OCI-M1 (cell line): ENCODE data around the gene RBFOX1.

Source experiments
- DNase-seq: peaks from one replicate; lab custom pipeline; 2025; lab: John Stamatoyannopoulos, UW

Gene RBFOX1

DNA sequence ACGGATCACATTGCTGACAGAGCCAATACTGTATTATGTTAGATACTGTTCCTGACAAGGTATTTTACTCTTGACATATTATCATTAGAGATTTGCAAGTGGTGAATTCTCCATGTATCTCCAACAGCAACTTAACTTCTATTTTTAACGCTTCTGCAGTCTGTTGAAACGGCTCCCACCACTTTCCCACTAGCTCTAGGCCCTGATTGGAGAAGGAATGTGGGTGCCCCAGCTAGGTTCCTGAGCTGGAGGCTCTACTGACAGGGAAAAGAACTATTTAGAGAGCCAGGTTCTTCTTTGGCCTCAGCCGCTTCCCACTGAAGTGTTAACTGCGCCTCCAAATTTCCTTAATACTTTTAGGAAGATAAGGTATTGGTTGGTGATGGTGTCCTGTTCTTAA is 191.8 kb downstream of the RBFOX1 start:
- DNase-seq = no peak

- no peak for DNase-seq
These were observed 194.1 kb downstream of the RBFOX1 start for GRCh38 chr16:7526736-7527135.

DNA sequence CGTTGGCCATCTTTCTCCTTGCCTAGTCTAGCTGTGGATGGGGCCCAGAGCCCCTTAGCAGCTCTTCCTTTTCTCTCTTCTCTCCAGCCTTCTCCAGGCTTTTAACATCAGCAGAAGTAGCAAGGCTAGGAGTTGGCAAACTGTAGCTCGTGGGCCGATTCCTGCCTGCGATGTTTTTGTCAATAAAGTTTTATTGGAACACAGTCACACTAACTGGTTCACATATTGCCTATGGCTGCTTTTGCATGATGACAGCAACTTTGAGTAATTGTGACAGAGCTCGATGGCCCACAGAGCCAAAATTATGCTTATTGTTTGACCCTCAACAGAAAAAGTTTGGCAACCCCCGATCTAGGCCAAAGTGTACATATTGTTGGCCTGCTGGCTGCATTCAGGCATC is 199.9 kb downstream of the RBFOX1 start:
- DNase-seq = no peak

DNA sequence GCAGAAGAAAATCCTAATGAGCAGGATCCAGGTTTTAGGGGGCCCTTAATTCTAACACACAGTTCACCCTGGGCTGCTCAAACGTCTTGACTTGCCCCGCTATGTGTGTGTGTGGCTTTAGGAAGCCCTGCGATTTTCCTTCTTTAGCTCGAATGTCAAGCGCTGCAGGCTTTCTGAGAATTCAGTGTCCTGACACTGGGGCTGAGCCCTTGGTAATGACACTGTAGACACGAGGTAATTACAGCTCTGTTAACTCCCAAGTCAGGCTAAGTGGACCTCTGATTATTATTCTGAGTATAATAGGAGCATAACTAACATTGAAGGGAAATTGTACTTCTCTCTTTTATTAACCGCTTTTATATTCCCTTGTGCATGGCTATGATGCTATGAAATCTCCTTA is 202.1 kb downstream of the RBFOX1 start:
- DNase-seq = no peak

DNA sequence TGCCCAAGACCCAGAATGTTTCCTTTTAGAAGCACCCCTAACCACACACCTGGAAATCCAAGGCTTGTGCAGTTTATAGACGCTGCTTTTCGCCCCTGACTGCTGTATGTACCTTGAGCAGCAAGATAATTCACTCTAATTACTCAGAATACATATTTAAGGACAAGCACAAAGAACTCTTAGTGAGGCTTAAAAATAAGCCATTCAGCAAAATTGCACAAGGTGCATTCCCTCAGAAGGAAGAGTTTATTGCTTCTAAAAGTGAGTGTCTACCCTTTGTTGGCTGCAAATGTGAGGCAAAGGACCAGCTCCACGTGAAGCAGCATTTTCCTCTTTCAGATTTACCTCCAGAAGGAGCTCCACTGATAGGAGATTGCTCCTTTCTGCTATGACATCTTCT is 208.4 kb downstream of the RBFOX1 start:
- DNase-seq = no peak

- DNase-seq = no peak
These were observed 212.6 kb downstream of the RBFOX1 start for GRCh38 chr16:7545251-7545650.

- no peak for DNase-seq
These were observed 214.3 kb downstream of the RBFOX1 start for GRCh38 chr16:7546948-7547347.

DNA sequence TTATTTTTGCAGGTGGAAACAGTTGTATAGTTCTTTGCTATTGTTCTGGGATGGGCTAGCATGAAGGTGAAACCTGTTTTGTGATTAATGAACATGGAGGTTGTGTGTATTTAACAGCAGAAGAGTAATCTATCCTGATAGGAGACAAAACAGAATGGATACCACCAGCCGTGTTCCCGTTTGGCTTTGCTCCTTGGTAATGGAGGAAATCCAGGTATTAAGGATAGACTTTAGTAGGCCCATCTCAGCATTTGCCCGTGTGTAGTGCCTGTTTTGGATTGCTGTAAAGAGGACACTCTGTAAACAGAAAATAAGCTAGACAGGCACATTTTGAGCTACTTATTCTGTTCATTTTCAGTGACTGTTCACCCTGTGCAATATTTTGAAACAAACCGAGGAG is 215.1 kb downstream of the RBFOX1 start:
- no peak for DNase-seq

- no peak for DNase-seq
These were observed 216.2 kb downstream of the RBFOX1 start for GRCh38 chr16:7548796-7549318.

DNA sequence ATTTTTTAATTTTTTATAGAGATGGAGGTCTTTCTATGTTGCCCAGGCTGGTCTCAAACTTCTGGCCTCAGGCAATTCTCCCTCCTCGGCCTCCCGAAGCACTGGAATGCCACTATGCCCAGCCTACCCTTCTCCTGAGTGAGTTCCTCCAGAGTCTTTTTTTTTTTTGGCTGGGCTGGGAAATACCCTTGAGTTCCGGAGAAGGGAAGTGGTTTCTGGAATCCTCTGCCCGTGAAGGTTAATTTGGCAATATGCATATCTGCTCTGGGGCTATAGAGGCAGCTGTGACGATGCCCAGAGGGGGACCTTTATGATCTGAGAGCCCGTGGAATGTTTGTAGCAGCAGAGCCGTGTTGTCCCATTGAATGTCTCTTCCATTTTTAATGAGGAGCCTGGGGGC is 217.5 kb downstream of the RBFOX1 start:
- no peak for DNase-seq

- DNase-seq = no peak
These were observed 222.8 kb downstream of the RBFOX1 start for GRCh38 chr16:7555459-7555858.

GRCh38 chr16:7561908-7562405 is 229.3 kb downstream of the RBFOX1 start:
- no peak for DNase-seq

- no peak for DNase-seq
These were observed 233.7 kb downstream of the RBFOX1 start for GRCh38 chr16:7566360-7566759.

GRCh38 chr16:7571366-7571765 is 238.7 kb downstream of the RBFOX1 start:
- no peak for DNase-seq

DNA sequence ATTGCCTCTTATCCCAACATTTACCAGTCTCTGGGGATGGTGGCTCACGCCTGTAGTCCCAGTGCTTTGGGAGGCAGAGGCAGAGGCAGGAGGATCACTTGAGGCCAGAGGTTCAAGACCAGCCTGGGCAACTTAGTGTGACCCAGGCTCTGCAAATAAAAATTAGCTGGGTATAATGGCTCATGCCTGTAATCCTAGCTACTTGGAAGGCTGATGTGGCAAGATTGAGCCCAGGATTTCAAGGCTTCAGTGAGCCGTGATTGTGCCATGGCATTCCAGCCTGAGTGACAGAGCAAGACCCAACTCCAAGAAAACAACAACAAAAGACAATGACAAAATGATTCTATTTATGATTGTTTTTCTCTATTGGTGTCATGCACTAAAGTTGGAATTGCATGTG is 244.9 kb downstream of the RBFOX1 start:
- no peak for DNase-seq

DNA sequence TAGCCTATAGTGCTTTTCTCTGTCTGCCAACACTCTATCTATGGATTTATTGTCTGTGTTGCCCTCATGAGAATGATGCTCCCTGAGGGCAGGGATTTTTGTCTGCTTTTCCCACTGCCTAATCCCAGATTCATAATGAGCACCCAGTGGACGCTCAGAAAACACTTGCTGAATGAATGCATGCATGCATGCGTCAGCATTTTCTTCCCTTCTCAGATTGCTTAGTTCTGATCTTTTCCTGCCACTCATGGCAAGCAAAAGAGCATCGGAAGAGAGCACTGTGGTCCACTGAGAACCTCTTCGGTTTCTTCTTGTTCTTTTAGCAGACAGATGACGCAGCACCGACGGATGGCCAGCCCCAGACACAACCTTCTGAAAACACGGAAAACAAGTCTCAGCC is 246.8 kb downstream of the RBFOX1 start:
- no peak for DNase-seq

GRCh38 chr16:7581175-7581574 is 248.5 kb downstream of the RBFOX1 start:
- no peak for DNase-seq

GRCh38 chr16:7583396-7583795 is 250.8 kb downstream of the RBFOX1 start:
- no peak for DNase-seq

- no peak for DNase-seq
These were observed 251.9 kb downstream of the RBFOX1 start for GRCh38 chr16:7584561-7584960.

DNA sequence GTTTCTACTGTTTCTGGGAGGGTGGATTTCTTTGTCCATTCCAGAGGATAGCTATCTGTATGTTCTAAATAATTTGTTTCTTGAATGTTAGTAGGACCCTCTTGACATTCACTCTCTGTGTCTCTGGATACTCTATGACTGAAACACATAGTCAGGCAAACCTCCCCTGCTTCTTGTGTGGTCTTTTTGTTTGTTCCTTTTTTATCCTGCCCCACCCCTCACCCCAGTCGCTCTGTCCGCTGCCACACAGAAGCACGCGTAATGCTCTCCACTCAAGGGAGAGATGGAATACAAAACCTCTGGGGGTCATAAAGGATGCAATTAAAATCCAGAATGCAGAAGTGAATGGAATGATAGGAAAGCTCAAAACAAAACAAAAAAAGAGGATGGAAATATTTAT is 253.1 kb downstream of the RBFOX1 start:
- DNase-seq = no peak

DNA sequence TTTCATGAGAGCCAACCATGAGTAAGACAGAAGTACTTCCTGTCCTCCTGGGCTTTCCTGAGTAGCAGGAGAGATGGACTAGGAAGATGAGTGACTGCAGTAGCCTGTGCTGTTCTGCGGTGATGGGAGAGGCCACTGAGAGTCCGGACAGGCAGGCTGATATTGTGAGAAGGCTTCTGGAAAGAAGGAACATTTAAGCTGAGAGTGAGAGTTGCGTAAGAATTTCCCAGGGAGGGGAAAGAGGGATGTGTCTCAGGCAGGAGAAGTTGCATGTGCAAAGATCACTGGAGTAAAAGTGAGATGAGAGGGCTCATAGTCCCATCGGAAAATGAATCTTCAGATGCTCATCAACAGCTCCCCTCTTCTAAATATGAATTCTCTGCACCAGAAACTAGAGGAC is 258.3 kb downstream of the RBFOX1 start:
- no peak for DNase-seq

- DNase-seq = no peak
These were observed 263.7 kb downstream of the RBFOX1 start for GRCh38 chr16:7596308-7596707.

DNA sequence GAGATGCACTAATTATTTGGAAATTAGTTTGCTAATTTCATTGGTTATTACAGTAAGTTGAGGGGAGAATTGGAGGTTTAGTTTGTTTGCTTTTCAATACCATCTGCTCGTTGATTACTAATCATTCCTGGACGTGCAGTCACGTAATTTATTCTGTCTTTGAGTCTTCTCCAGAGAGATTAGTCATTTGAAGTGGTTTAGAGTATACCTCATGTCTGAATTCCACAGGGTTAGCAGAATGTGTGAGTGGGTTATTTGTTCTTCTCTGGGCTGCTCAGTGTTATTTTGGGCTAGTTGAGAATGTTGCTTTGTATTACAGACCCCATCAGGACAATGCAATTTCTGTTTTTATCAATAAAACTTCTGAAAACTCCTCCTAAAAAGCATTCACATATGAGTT is 265.0 kb downstream of the RBFOX1 start:
- DNase-seq = no peak

GRCh38 chr16:7601100-7601499 is 268.5 kb downstream of the RBFOX1 start:
- no peak for DNase-seq
